Mammary epithelial cell (primary cell): ENCODE measurements around the gene ASF1A.
"Not testable (repeated sequence)": the region's sequence is repeated elsewhere in the genome, so short reads cannot be mapped to it uniquely, and the experiment has no call there.

Experiments used
- CTCF ChIP-seq, 2 donors: IDR thresholded peaks in 1 of 2; conservative IDR thresholded peaks in 1 of 2; 2 replicates each; pipeline ENCODE4 v1.5.1; 2011 to 2012; ENCODE audit warnings: inconsistent platforms in 2 of 2, low read length in 2 of 2, mild to moderate bottlenecking in 2 of 2, control low read depth in 1 of 2, low read depth in 1 of 2; ENCODE audit not compliant: insufficient read depth in 1 of 2; ENCODE audit errors: extremely low read depth in 1 of 2
- EZH2 ChIP-seq: IDR thresholded peaks from 2 replicates; pipeline ENCODE4 v1.6.1; 2012; ENCODE audit warnings: low read length, inconsistent platforms, borderline replicate concordance

- TF ChIP-seq CTCF (conservative IDR thresholded peaks at IDR 0.05 in 1 of 2, IDR thresholded peaks at IDR 0.05 in 1 of 2; ENCODE audit: extremely low read depth in 1 of 2, insufficient read depth in 1 of 2, low read depth in 1 of 2, low read length in 2 of 2); EZH2: not testable (repeated sequence)
These were observed 25.1 kb upstream of the ASF1A start for GRCh38 chr6:118868901-118869300.
